ENCODE measurements around the gene RPL21. TPM values are rescaled to one million over a fixed set of nuclear protein-coding genes. Genes with fewer than 3 reads are reported as not detected.
"Not testable (repeated sequence)": the region's sequence is repeated elsewhere in the genome, so short reads cannot be mapped to it uniquely, and the experiment has no call there.

RPL21 gene
- total RNA-seq, 1 donor from 2014 or later, result 2,072 TPM

DNA sequence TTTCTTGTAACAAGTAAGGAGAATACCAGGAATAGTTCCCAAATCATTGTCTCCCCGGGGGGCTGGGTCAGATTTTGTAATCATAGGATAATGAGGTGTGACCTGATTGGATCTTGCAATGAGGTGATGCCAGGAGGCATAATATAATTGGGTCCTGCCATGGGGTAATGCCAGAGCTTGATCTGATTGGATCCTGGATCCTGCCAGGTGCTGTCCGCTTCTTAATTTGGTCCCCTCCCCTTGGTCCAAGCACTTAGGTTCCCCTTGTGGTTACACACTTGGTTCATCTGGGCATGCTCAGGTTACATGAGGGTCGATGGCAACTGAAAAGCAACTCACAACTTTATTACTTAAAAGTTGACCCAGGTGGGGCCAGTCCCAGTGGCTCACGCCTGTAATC, 39.4 kb downstream of the RPL21 start:
- no peaks in the 10 kb centered on the region for H3K27me3 Mint-ChIP-seq (ENCODE audit: insufficient read depth, low read depth)
- TF ChIP-seq EZH2 (IDR thresholded peaks at IDR 0.05), result no peak
- TF ChIP-seq, protein P1, sequence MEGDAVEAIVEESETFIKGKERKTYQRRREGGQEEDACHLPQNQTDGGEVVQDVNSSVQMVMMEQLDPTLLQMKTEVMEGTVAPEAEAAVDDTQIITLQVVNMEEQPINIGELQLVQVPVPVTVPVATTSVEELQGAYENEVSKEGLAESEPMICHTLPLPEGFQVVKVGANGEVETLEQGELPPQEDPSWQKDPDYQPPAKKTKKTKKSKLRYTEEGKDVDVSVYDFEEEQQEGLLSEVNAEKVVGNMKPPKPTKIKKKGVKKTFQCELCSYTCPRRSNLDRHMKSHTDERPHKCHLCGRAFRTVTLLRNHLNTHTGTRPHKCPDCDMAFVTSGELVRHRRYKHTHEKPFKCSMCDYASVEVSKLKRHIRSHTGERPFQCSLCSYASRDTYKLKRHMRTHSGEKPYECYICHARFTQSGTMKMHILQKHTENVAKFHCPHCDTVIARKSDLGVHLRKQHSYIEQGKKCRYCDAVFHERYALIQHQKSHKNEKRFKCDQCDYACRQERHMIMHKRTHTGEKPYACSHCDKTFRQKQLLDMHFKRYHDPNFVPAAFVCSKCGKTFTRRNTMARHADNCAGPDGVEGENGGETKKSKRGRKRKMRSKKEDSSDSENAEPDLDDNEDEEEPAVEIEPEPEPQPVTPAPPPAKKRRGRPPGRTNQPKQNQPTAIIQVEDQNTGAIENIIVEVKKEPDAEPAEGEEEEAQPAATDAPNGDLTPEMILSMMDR (IDR thresholded peaks at IDR 0.05), result no peak
- TF ChIP-seq EZH2phosphoT487 (IDR thresholded peaks at IDR 0.05), result no peak
- H4K20me1 ChIP-seq (ENCODE audit: low read depth), result no peaks in the 10 kb centered on the region
- no peak overlapping the region for H3K4me2 ChIP-seq
- H3K27ac Mint-ChIP-seq, result no peak overlapping the region
- no peaks in the 10 kb centered on the region for H3K36me3 Mint-ChIP-seq
- H3K4me1 ChIP-seq, result no peaks in the 10 kb centered on the region
- DNase-seq (ENCODE audit: low spot score), result no peak
- H3K36me3 ChIP-seq, result no peaks in the 10 kb centered on the region
- no peak overlapping the region for H3K4me3 Mint-ChIP-seq
- H3K27me3 ChIP-seq, result no peaks in the 10 kb centered on the region
- no peaks in the 10 kb centered on the region for H3K79me2 ChIP-seq (ENCODE audit: low read depth)
- no peaks in the 10 kb centered on the region for H3K9me3 ChIP-seq (ENCODE audit: low read depth)
- no peak overlapping the region for H2AFZ ChIP-seq (replicated peaks)
- H3K9ac ChIP-seq, result no peak overlapping the region
- H3K4me1 Mint-ChIP-seq, result no peaks in the 10 kb centered on the region
- no peak overlapping the region for H3K4me3 ChIP-seq
- H3K27ac ChIP-seq, result no peak overlapping the region
- peaks cover 5% of the 10 kb centered on the region for H3F3A ChIP-seq (ENCODE audit: low read depth)
- H3K9me3 Mint-ChIP-seq, result no peaks in the 10 kb centered on the region

DNA sequence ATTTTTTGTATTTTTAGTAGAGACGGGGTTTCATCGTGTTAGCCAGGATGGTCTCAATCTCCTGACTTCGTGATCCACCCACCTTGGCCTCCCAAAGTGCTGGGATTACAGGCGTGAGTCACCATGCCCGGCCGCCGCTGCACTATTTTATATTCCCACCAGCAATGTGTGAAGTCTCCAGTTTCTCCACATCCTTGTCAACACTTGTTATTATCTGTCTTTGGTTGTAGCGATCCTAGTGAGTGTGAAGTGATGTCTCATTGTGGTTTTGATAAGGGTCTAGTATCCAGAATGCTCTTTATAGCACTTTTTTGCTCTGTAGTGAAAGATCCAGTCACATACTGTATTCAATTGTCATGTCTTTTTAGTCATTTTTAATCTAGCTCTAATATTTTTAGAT, 40.6 kb downstream of the RPL21 start:
- H3K4me1 ChIP-seq; H3K4me2 ChIP-seq; H4K20me1 ChIP-seq (ENCODE audit: low read depth); H3K4me1 Mint-ChIP-seq; H3K27ac ChIP-seq; H3K9me3 ChIP-seq (ENCODE audit: low read depth); H3F3A ChIP-seq (ENCODE audit: low read depth); H2AFZ ChIP-seq (replicated peaks); H3K36me3 Mint-ChIP-seq; DNase-seq (ENCODE audit: low spot score); H3K9ac ChIP-seq; H3K4me3 ChIP-seq; H3K79me2 ChIP-seq (ENCODE audit: low read depth); H3K9me3 Mint-ChIP-seq; H3K36me3 ChIP-seq; H3K27me3 Mint-ChIP-seq (ENCODE audit: insufficient read depth, low read depth); H3K4me3 Mint-ChIP-seq; H3K27ac Mint-ChIP-seq; H3K27me3 ChIP-seq: not testable (repeated sequence)

DNA sequence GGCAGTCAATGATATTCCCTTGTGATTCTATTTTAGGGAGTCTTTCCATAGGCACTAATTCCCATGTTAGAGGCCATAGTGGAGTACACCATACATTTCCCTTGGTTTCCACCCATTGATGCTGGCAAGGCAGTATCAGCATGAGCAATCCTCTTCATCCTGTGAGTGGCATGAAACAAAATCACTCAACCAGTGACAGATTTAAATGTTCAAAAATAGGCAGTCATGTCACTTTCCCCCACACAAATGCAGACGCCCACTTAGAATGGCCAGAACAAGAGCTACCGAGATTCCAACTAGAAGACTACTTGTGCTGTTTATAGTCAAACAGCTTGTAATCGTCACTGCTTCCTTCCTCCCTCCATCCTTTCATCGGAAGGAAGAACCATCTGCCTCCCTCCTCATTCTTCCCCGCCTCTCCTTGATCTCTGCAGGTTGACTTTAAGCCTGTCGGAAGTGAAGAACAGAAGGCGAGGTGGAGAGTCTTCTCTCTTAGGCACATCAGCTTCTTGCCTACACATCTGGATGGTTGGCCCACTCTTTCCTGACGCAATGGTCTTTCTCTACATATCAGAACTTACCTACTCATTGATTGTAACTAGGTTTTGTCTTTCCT, 41.8 kb downstream of the RPL21 start:
- Histone ChIP-seq H3K4me1 (peaks cover 3% of the 10 kb centered on the region), H3K79me2 (ENCODE audit: low read depth) (no peaks in the 10 kb centered on the region), H3K9me3 (ENCODE audit: low read depth) (no peaks in the 10 kb centered on the region), H3K9ac (no peak overlapping the region), H2AFZ (replicated peaks) (no peak overlapping the region), H3K4me2 (no peak overlapping the region), H4K20me1 (ENCODE audit: low read depth) (no peaks in the 10 kb centered on the region), H3K4me3 (no peak overlapping the region), H3F3A (ENCODE audit: low read depth) (peaks cover 2% of the 10 kb centered on the region), H3K27ac (no peak overlapping the region), H3K27me3 (no peaks in the 10 kb centered on the region), H3K36me3 (no peaks in the 10 kb centered on the region)
- Mint-ChIP-seq H3K9me3 (no peaks in the 10 kb centered on the region), H3K27ac (no peak overlapping the region), H3K4me1 (no peaks in the 10 kb centered on the region), H3K4me3 (no peak overlapping the region), H3K27me3 (ENCODE audit: insufficient read depth, low read depth) (no peaks in the 10 kb centered on the region), H3K36me3 (no peaks in the 10 kb centered on the region)
- no peak for TF ChIP-seq EZH2 (IDR thresholded peaks at IDR 0.05)
- TF ChIP-seq EZH2phosphoT487 (IDR thresholded peaks at IDR 0.05), result no peak
- TF ChIP-seq, protein P1 (IDR thresholded peaks at IDR 0.05), result no peak
- DNase-seq (ENCODE audit: low spot score), result no peak

DNA sequence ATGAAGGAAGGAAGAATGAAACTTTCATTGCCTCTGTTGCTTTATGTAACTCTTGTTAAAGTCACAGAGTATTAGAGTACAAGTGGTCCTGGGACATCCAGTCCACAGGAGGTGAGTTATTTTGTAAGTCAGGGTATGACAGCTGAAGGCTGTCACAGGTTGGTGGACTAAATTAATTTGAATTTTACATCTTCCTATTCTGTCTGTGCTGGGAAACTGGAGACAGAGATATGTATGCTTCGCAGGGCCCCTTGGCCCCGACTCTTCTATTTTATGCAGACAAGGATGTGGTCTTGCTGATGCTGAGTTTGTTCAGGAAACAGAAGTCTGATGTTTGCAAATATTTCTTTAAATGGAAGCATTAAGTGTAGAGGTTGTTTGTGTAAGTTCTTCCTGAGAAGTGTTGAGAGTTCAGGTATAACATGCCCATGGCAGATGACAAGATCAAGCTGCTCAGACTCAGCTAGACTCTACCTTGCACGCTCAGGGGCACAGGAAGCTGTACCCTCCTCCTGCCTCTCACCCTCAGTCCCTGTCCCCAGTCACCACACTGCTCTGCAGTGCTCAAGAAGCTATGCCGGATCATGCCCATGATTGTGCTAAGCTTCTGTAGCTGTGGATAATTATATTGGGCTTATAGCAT, 42.6 kb downstream of the RPL21 start:
- H3K27ac ChIP-seq, result no peak overlapping the region
- no peaks in the 10 kb centered on the region for H3K27me3 ChIP-seq
- H3F3A ChIP-seq (ENCODE audit: low read depth), result no peaks in the 10 kb centered on the region
- no peak for DNase-seq (ENCODE audit: low spot score)
- no peak overlapping the region for H3K4me3 Mint-ChIP-seq
- H3K36me3 Mint-ChIP-seq, result no peaks in the 10 kb centered on the region
- peaks cover 2% of the 10 kb centered on the region for H3K27me3 Mint-ChIP-seq (ENCODE audit: insufficient read depth, low read depth)
- no peaks in the 10 kb centered on the region for H3K4me1 Mint-ChIP-seq
- H3K9me3 Mint-ChIP-seq, result no peaks in the 10 kb centered on the region
- TF ChIP-seq, protein P1 (IDR thresholded peaks at IDR 0.05), result no peak
- TF ChIP-seq EZH2 (IDR thresholded peaks at IDR 0.05) (no peak), EZH2phosphoT487 (IDR thresholded peaks at IDR 0.05) (no peak)
- H3K79me2 ChIP-seq (ENCODE audit: low read depth), result no peaks in the 10 kb centered on the region
- H3K4me1 ChIP-seq, result peaks cover 3% of the 10 kb centered on the region
- H3K9me3 ChIP-seq (ENCODE audit: low read depth), result no peaks in the 10 kb centered on the region
- H3K36me3 ChIP-seq, result no peaks in the 10 kb centered on the region
- no peak overlapping the region for H3K9ac ChIP-seq
- H3K27ac Mint-ChIP-seq, result no peak overlapping the region
- H3K4me3 ChIP-seq, result no peak overlapping the region
- no peak overlapping the region for H2AFZ ChIP-seq (replicated peaks)
- no peak overlapping the region for H3K4me2 ChIP-seq
- H4K20me1 ChIP-seq (ENCODE audit: low read depth), result no peaks in the 10 kb centered on the region

All from neural progenitor cell (in vitro differentiated cells).